Measurements from ENCODE around the gene ZNF30.
"Not testable (repeated sequence)": the region's sequence is repeated elsewhere in the genome, so short reads cannot be mapped to it uniquely, and the experiment has no call there.

Gene ZNF30

GRCh38 chr19:34960103-34960805, 33.6 kb downstream of the ZNF30 start:
- no peak for DNase-seq (ENCODE audit: low read depth in 3 of 3)

- no peak for DNase-seq (ENCODE audit: low read depth in 3 of 3)
Observed at GRCh38 chr19:34960940-34961679, 34.4 kb downstream of the ZNF30 start.

- no peak for DNase-seq (ENCODE audit: low read depth in 3 of 3)
Observed at GRCh38 chr19:34961775-34962686, 35.3 kb downstream of the ZNF30 start.

- no peak for DNase-seq (ENCODE audit: low read depth in 3 of 3)
Observed at GRCh38 chr19:34962687-34963572, 36.2 kb downstream of the ZNF30 start.

- DNase-seq (ENCODE audit: low read depth in 3 of 3), result peak in 1 of 3 experiments; percentile 30
Observed at GRCh38 chr19:34963573-34964406, 37.1 kb downstream of the ZNF30 start, which contains the start of gene ZNF792. ZNF792 (minus strand) TSS chr19:34964229; CDS start chr19:34963662, 567 bp downstream.

- DNase-seq (ENCODE audit: low read depth in 3 of 3), result no peak
Observed at GRCh38 chr19:34964598-34964997, 37.9 kb downstream of the ZNF30 start.

GRCh38 chr19:34965505-34965904, 38.8 kb downstream of the ZNF30 start:
- DNase-seq (ENCODE audit: low read depth in 3 of 3), result not testable (repeated sequence)

- no peak for DNase-seq (ENCODE audit: low read depth in 3 of 3)
Observed at GRCh38 chr19:34967551-34967950, 40.8 kb downstream of the ZNF30 start.

- no peak for DNase-seq (ENCODE audit: low read depth in 3 of 3)
Observed at GRCh38 chr19:34969721-34970120, 43.0 kb downstream of the ZNF30 start.

- not testable (repeated sequence) for DNase-seq (ENCODE audit: low read depth in 3 of 3)
Observed at GRCh38 chr19:34970185-34970780, 43.6 kb downstream of the ZNF30 start.

- no peak for DNase-seq (ENCODE audit: low read depth in 3 of 3)
Observed at GRCh38 chr19:34972163-34972705, 45.5 kb downstream of the ZNF30 start.

GRCh38 chr19:34974646-34975045, 47.9 kb downstream of the ZNF30 start:
- no peak for DNase-seq (ENCODE audit: low read depth in 3 of 3)

- no peak for DNase-seq (ENCODE audit: low read depth in 3 of 3)
Observed at GRCh38 chr19:34975056-34975455, 48.4 kb downstream of the ZNF30 start.

GRCh38 chr19:34976611-34977010, 49.9 kb downstream of the ZNF30 start:
- DNase-seq (ENCODE audit: low read depth in 3 of 3), result no peak

- no peak for DNase-seq (ENCODE audit: low read depth in 3 of 3)
Observed at GRCh38 chr19:34979819-34980640, 53.3 kb downstream of the ZNF30 start.

- DNase-seq (ENCODE audit: low read depth in 3 of 3), result no peak
Observed at GRCh38 chr19:34982275-34982674, 55.6 kb downstream of the ZNF30 start.

GRCh38 chr19:34983786-34984185, 57.1 kb downstream of the ZNF30 start:
- DNase-seq (ENCODE audit: low read depth in 3 of 3), result no peak

- DNase-seq (ENCODE audit: low read depth in 3 of 3), result no peak
Observed at GRCh38 chr19:34984287-34984686, 57.6 kb downstream of the ZNF30 start.

Data from stimulated activated CD4-positive, alpha-beta T cell treated with anti-CD3 and anti-CD28 coated beads, TNF-alpha, amount 100 ng/mL, for 4 hours (primary cell).